ENCODE results near the gene GNL1. TPM values are rescaled to one million over a fixed set of nuclear protein-coding genes. Genes with fewer than 3 reads are reported as not detected.
"Not testable (repeated sequence)": the region's sequence is repeated elsewhere in the genome, so short reads cannot be mapped to it uniquely, and the experiment has no call there.

The GNL1 gene
- total RNA-seq, 5 donors from 2014 or later (not counting 1 experiment from before 2014, with no cell fraction given) = 65.5 to 167 (median 72.9) TPM

- H3K9me3 ChIP-seq; DNase-seq; H3K4me3 ChIP-seq (ENCODE audit: control insufficient read depth in 1 of 2, extremely low read depth in 1 of 2, low read length in 1 of 2); H3K27ac ChIP-seq (ENCODE audit: low read length); H3K9me3 Mint-ChIP-seq; H3K27me3 ChIP-seq (replicated peaks in 1 of 2; ENCODE audit: control insufficient read depth in 2 of 2, extremely low read depth in 1 of 2, insufficient read depth in 2 of 2, low read length in 1 of 2); H3K27me3 Mint-ChIP-seq; ATAC-seq (replicated peaks in 1 of 4): not testable (repeated sequence)
- POLR2A ChIA-PET = interaction anchor here in 1 of 2 donors (0.6 kb wide), 1 partner anchor 44 kb away, joined by 4 read pairs; no protein-coding TSS in a partner anchor
- WGBS (ENCODE audit: insufficient coverage) = 100% methylated on average over 5 of the region's 5 CpGs
- Mint-ChIP-seq H3K4me3 (peak overlapping the region in 1 of 3 donors; percentile 98), H3K36me3 (peaks cover 21% of the 10 kb centered on the region), H3K27ac (peak overlapping the region; percentile 73 to 79), H3K4me1 (peaks cover 70 to 74% (median 72%) of the 10 kb centered on the region in 3 donors)
- CTCF ChIA-PET = interaction anchor here in 1 of 2 donors (1.0 kb wide), 1 partner anchor 36 kb away, joined by 5 read pairs; no protein-coding TSS in a partner anchor
- Histone ChIP-seq H3K4me1 (ENCODE audit: control insufficient read depth in 1 of 2, extremely low read depth in 1 of 2, insufficient read depth in 2 of 2, low read length in 2 of 2) (peaks cover 51 to 58% of the 10 kb centered on the region in 2 experiments), H3K36me3 (ENCODE audit: control insufficient read depth in 2 of 2, extremely low read depth in 1 of 2, insufficient read depth in 1 of 2, low read length in 1 of 2) (peaks cover 4 to 21% of the 10 kb centered on the region in 2 donors)
These were observed 59.1 kb downstream of the GNL1 start for GRCh38 chr6:30497261-30497599.

- Mint-ChIP-seq H3K27me3 (no peaks in the 10 kb centered on the region), H3K36me3 (peaks cover 33% of the 10 kb centered on the region), H3K4me1 (peaks cover 76 to 82% (median 79%) of the 10 kb centered on the region in 3 donors), H3K4me3 (peak overlapping the region in 1 of 3 donors; percentile 98), H3K27ac (peak overlapping the region; percentile 73 to 79), H3K9me3 (no peaks in the 10 kb centered on the region)
- ChIA-PET POLR2A (interaction anchor here (0.6 to 1.0 kb wide), 4 partner anchors 10 to 45 kb away, joined by 3 to 9 read pairs (median 3); no protein-coding TSS in a partner anchor), CTCF (interaction anchor here in 1 of 2 donors (0.7 kb wide), 1 partner anchor 46 kb away, joined by 3 read pairs; no protein-coding TSS in a partner anchor)
- Histone ChIP-seq H3K4me1 (ENCODE audit: control insufficient read depth in 1 of 2, extremely low read depth in 1 of 2, insufficient read depth in 2 of 2, low read length in 2 of 2) (peaks cover 51 to 70% of the 10 kb centered on the region in 2 experiments), H3K27ac (ENCODE audit: low read length) (no peak overlapping the region), H3K36me3 (ENCODE audit: control insufficient read depth in 2 of 2, extremely low read depth in 1 of 2, insufficient read depth in 1 of 2, low read length in 1 of 2) (peaks cover 4 to 34% of the 10 kb centered on the region in 2 donors), H3K27me3 (replicated peaks in 1 of 2; ENCODE audit: control insufficient read depth in 2 of 2, extremely low read depth in 1 of 2, insufficient read depth in 2 of 2, low read length in 1 of 2) (no peaks in the 10 kb centered on the region), H3K4me3 (ENCODE audit: control insufficient read depth in 1 of 2, extremely low read depth in 1 of 2, low read length in 1 of 2) (no peak overlapping the region), H3K9me3 (no peaks in the 10 kb centered on the region)
- 80% methylated on average over 3 of the region's 4 CpGs for WGBS (ENCODE audit: insufficient coverage)
- ATAC-seq (replicated peaks in 1 of 4) (no peak), DNase-seq (no peak)
These were observed 60.3 kb downstream of the GNL1 start for GRCh38 chr6:30495993-30496392.

GRCh38 chr6:30495060-30495459, 61.2 kb downstream of the GNL1 start:
- POLR2A ChIA-PET = interaction anchor here (0.7 to 1.8 kb wide), 4 partner anchors 26 to 47 kb away, joined by 3 to 12 read pairs (median 10); no protein-coding TSS in a partner anchor
- H3K27me3 ChIP-seq (replicated peaks in 1 of 2; ENCODE audit: control insufficient read depth in 2 of 2, extremely low read depth in 1 of 2, insufficient read depth in 2 of 2, low read length in 1 of 2); DNase-seq; H3K27me3 Mint-ChIP-seq; H3K9me3 Mint-ChIP-seq; H3K9me3 ChIP-seq; H3K4me3 ChIP-seq (ENCODE audit: control insufficient read depth in 1 of 2, extremely low read depth in 1 of 2, low read length in 1 of 2); ATAC-seq (replicated peaks in 1 of 4): not testable (repeated sequence)
- H3K27ac Mint-ChIP-seq = peak overlapping the region; percentile 63 to 91
- Histone ChIP-seq H3K27ac (ENCODE audit: low read length) (peak overlapping the region; percentile 48), H3K4me1 (ENCODE audit: control insufficient read depth in 1 of 2, extremely low read depth in 1 of 2, insufficient read depth in 2 of 2, low read length in 2 of 2) (peaks cover 54 to 68% of the 10 kb centered on the region in 2 experiments), H3K36me3 (ENCODE audit: control insufficient read depth in 2 of 2, extremely low read depth in 1 of 2, insufficient read depth in 1 of 2, low read length in 1 of 2) (peaks cover 4 to 43% of the 10 kb centered on the region in 2 donors)
- CTCF ChIA-PET = interaction anchor here (1.8 to 2.7 kb wide), 3 partner anchors 11 to 38 kb away, joined by 6 to 22 read pairs (median 15); no protein-coding TSS in a partner anchor
- peaks cover 42% of the 10 kb centered on the region for H3K36me3 Mint-ChIP-seq
- H3K4me3 Mint-ChIP-seq = peak overlapping the region; percentile 2 to 99 (median 98)
- peaks cover 71 to 79% (median 78%) of the 10 kb centered on the region in 3 donors for H3K4me1 Mint-ChIP-seq
- no CpG with 5 or more reads among the region's 4 CpGs for WGBS (ENCODE audit: insufficient coverage)

- Mint-ChIP-seq H3K9me3 (no peaks in the 10 kb centered on the region), H3K36me3 (peaks cover 44% of the 10 kb centered on the region), H3K27me3 (no peaks in the 10 kb centered on the region), H3K4me1 (peaks cover 66 to 78% (median 75%) of the 10 kb centered on the region in 3 donors), H3K4me3 (peak overlapping the region; percentile 64 to 99 (median 98)), H3K27ac (peak overlapping the region; percentile 63 to 91)
- H3K36me3 ChIP-seq (ENCODE audit: control insufficient read depth in 2 of 2, extremely low read depth in 1 of 2, insufficient read depth in 1 of 2, low read length in 1 of 2) = peaks cover 4 to 43% of the 10 kb centered on the region in 2 donors
- DNase-seq (peak in 1 of 35 experiments; percentile 60), ATAC-seq (replicated peaks in 1 of 4) (no peak)
- H3K9me3 ChIP-seq = no peaks in the 10 kb centered on the region
- H3K27me3 ChIP-seq (replicated peaks in 1 of 2; ENCODE audit: control insufficient read depth in 2 of 2, extremely low read depth in 1 of 2, insufficient read depth in 2 of 2, low read length in 1 of 2) = peaks cover 0 to 3% of the 10 kb centered on the region in 2 experiments
- H3K27ac ChIP-seq (ENCODE audit: low read length) = peak overlapping the region; percentile 48
- 38% methylated on average over 2 of the region's 8 CpGs for WGBS (ENCODE audit: insufficient coverage)
- H3K4me3 ChIP-seq (ENCODE audit: control insufficient read depth in 1 of 2, extremely low read depth in 1 of 2, low read length in 1 of 2) = peak overlapping the region; percentile 50 to 82
- ChIA-PET POLR2A (interaction anchor here (0.6 to 1.8 kb wide), 13 partner anchors 10 to 155 kb away, joined by 3 to 12 read pairs (median 5); partner anchors contain the start of genes GNL1 (in 1 of the 2) and PRR3 (in 1 of the 2)), CTCF (interaction anchor here (0.6 to 2.7 kb wide), 11 partner anchors 9 to 50 kb away, joined by 3 to 22 read pairs (median 10); no protein-coding TSS in a partner anchor)
- H3K4me1 ChIP-seq (ENCODE audit: control insufficient read depth in 1 of 2, extremely low read depth in 1 of 2, insufficient read depth in 2 of 2, low read length in 2 of 2) = peaks cover 54 to 64% of the 10 kb centered on the region in 2 experiments
These were observed 61.9 kb downstream of the GNL1 start for GRCh38 chr6:30494291-30494861.

- Histone ChIP-seq H3K27me3 (replicated peaks in 1 of 2; ENCODE audit: control insufficient read depth in 2 of 2, extremely low read depth in 1 of 2, insufficient read depth in 2 of 2, low read length in 1 of 2) (peaks cover 0 to 3% of the 10 kb centered on the region in 2 experiments), H3K4me3 (ENCODE audit: control insufficient read depth in 1 of 2, extremely low read depth in 1 of 2, low read length in 1 of 2) (peak overlapping the region; percentile 50 to 82), H3K36me3 (ENCODE audit: control insufficient read depth in 2 of 2, extremely low read depth in 1 of 2, insufficient read depth in 1 of 2, low read length in 1 of 2) (peaks cover 4 to 43% of the 10 kb centered on the region in 2 donors), H3K4me1 (ENCODE audit: control insufficient read depth in 1 of 2, extremely low read depth in 1 of 2, insufficient read depth in 2 of 2, low read length in 2 of 2) (peaks cover 54 to 68% of the 10 kb centered on the region in 2 experiments), H3K9me3 (no peaks in the 10 kb centered on the region), H3K27ac (ENCODE audit: low read length) (peak overlapping the region; percentile 48)
- H3K27me3 Mint-ChIP-seq = no peaks in the 10 kb centered on the region
- peaks cover 68 to 84% (median 81%) of the 10 kb centered on the region in 3 donors for H3K4me1 Mint-ChIP-seq
- ChIA-PET POLR2A (interaction anchor here (0.6 to 2.0 kb wide), 15 partner anchors 9 to 121 kb away, joined by 3 to 24 read pairs (median 5); partner anchors contain the start of genes GNL1 (in 1 of the 2) and PRR3 (in 1 of the 2)), CTCF (interaction anchor here (0.8 to 2.7 kb wide), 12 partner anchors 8 to 50 kb away, joined by 3 to 22 read pairs (median 8); no protein-coding TSS in a partner anchor)
- peaks cover 46% of the 10 kb centered on the region for H3K36me3 Mint-ChIP-seq
- no peaks in the 10 kb centered on the region for H3K9me3 Mint-ChIP-seq
- ATAC-seq (replicated peaks in 1 of 4) = no peak
- peak overlapping the region; percentile 63 to 91 for H3K27ac Mint-ChIP-seq
- peak in 17 of 35 experiments; percentile 30 to 62 (median 44) for DNase-seq
- peak overlapping the region; percentile 64 to 99 (median 98) for H3K4me3 Mint-ChIP-seq
- 21% methylated on average over 5 of the region's 8 CpGs for WGBS (ENCODE audit: insufficient coverage)
These were observed 62.5 kb downstream of the GNL1 start for GRCh38 chr6:30493643-30494250.

Data from T-cell (primary cell).